Neural crest cell (in vitro differentiated cells): ENCODE results near the gene AKR1A1. TPM values are rescaled to one million over a fixed set of nuclear protein-coding genes. Genes with fewer than 3 reads are reported as not detected.
A peak's percentile ranks its signal among the peaks of the same experiment; 100 is the strongest.

Source experiments
- DNase-seq: peaks from one replicate; pipeline ENCODE4 v3.0.0; 2021; ENCODE audit warnings: low read depth, mixed read lengths, low spot score
- H3K27ac Mint-ChIP-seq: one replicate; pipeline ENCODE4 v1.8.0; 2021; ENCODE audit warnings: mild to moderate bottlenecking, mixed read lengths; ENCODE audit not compliant: unreplicated experiment
- H3K27me3 Mint-ChIP-seq: 2 replicates; pipeline ENCODE4 v1.8.0; 2021; ENCODE audit warnings: low read depth, mild to moderate bottlenecking, mixed read lengths
- H3K36me3 Mint-ChIP-seq: 2 replicates; pipeline ENCODE4 v1.8.0; 2021; ENCODE audit warnings: low read depth, mild to moderate bottlenecking, mixed read lengths
- H3K4me1 Mint-ChIP-seq: 2 replicates; pipeline ENCODE4 v1.8.0; 2021; ENCODE audit warnings: mixed read lengths
- H3K4me3 Mint-ChIP-seq: one replicate; pipeline ENCODE4 v1.8.0; 2021; ENCODE audit warnings: mild to moderate bottlenecking, mixed read lengths
- H3K9me3 Mint-ChIP-seq: 2 replicates; pipeline ENCODE4 v1.8.0; 2021; ENCODE audit warnings: mixed read lengths
- long read RNA-seq: library from polyadenylated mRNA; unstranded; transcript quantifications from one replicate; pipeline ENCODE4 v2.0.0, GENCODE V29; 2020
- total RNA-seq: library from RNA; stranded (reverse); gene quantifications from 2 replicates; pipeline ENCODE4 v1.2.1, GENCODE V29; 2021
- TF ChIP-seq, protein P1 (sequence below): fragments of 200-600 bp; sonication (generic); conservative IDR thresholded peaks from 2 replicates; pipeline ENCODE4 v1.5.0; 2021; ENCODE audit warnings: antibody characterized with exemption, mild to moderate bottlenecking

AKR1A1 gene
- total RNA-seq = 185 and 192 TPM in 2 replicates
- long read RNA-seq, transcript AKR1A1-201 (9 exons, 1,166 nt) = major isoform, 75 of 146 reads
- long read RNA-seq, transcript AKR1A1-214 (10 exons, 1,360 nt) = minor isoform, 16 of 146 reads
- long read RNA-seq, transcript AKR1A1-202 (10 exons, 1,818 nt) = minor isoform, 16 of 146 reads
- long read RNA-seq, partial matches to known transcripts = 7 of 146 reads
- long read RNA-seq, other reads (novel, unspliced or antisense) = 27 of 146 reads

DNA sequence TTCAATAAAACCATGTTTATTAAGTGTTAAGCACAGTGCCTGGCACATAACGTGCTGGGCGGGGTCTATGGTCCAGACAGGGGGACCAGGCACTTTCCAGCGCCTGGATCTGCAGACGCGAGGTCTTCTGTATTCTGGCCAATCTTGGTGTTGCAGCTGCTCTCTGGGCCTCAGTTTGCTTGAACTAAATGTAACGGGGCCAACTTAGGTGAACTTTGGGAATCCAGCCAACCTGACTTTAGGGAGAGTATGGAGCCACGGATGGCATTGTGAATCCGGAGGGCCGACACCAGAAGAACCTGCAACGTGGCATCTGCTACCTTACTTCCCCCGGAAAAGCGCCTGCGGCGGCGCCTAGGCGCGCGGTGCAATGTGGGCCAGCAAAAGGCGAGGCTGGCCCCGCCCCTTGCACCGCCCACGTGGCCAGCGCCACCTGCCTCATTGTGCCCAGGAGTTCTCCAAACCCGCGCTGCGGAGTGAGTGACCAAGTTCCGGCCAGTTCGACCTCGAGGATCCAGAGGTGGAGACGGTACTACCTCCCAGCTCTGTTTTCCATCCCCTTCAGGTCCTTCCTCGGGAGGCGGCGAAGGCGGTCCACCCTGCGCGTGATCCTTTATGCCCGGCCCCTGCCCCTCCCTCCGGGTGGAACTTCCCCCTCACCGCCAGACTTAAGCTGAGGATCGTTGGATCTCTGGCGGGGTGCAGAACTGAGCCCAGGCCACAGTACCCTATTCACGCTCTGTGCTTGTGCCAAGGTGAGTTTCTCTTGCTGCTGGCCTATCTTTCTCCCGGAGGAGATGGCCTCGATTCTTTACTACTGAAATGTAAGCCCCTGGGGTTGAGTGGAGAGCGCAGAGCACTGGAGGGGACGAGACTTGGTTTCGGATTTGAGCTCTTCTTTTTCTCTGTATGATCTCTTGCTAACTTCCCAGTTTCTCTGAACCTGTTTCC lies at the start of gene AKR1A1:
Gene AKR1A1, plus strand, starts transcription at position 426 of the 951 bp plus-strand sequence. CDS start 10,969 bp downstream, outside the sequence.
- peaks cover under 1% of the 10 kb centered on the region for H3K27me3 Mint-ChIP-seq
- H3K9me3 Mint-ChIP-seq = no peaks in the 10 kb centered on the region
- peaks cover 22% of the 10 kb centered on the region for H3K4me1 Mint-ChIP-seq
- H3K27ac Mint-ChIP-seq = peak within 1 kb of the TSS; percentile 96
- H3K4me3 Mint-ChIP-seq = peak within 1 kb of the TSS; percentile 98
- TF ChIP-seq, protein P1, sequence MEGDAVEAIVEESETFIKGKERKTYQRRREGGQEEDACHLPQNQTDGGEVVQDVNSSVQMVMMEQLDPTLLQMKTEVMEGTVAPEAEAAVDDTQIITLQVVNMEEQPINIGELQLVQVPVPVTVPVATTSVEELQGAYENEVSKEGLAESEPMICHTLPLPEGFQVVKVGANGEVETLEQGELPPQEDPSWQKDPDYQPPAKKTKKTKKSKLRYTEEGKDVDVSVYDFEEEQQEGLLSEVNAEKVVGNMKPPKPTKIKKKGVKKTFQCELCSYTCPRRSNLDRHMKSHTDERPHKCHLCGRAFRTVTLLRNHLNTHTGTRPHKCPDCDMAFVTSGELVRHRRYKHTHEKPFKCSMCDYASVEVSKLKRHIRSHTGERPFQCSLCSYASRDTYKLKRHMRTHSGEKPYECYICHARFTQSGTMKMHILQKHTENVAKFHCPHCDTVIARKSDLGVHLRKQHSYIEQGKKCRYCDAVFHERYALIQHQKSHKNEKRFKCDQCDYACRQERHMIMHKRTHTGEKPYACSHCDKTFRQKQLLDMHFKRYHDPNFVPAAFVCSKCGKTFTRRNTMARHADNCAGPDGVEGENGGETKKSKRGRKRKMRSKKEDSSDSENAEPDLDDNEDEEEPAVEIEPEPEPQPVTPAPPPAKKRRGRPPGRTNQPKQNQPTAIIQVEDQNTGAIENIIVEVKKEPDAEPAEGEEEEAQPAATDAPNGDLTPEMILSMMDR = no peak
- peaks cover 5% of the 10 kb centered on the region for H3K36me3 Mint-ChIP-seq
- DNase-seq = peak; percentile 78

DNA sequence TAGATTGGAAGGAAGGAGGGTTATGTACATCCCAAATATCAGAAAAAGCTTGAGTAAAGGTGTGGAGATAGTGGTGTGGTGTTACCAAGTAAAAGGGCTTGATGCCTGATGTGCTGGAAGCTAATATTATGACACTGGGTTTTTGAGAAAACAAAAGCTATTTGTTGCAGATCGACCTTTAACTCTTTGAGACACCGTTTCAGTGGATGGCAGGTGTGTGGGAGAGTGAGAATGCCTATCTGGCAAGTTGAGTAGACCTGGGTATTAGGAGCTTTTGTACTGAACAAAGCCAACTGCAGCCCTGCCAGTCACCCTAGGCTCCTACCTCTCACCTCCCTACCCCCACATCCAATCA lies 49.1 kb upstream of the AKR1A1 start:
- TF ChIP-seq, protein P1 = no peak
- Mint-ChIP-seq H3K4me3 (peak overlapping the region; percentile 45), H3K9me3 (no peaks in the 10 kb centered on the region), H3K27me3 (no peaks in the 10 kb centered on the region), H3K27ac (no peak overlapping the region), H3K4me1 (peaks cover 29% of the 10 kb centered on the region), H3K36me3 (no peaks in the 10 kb centered on the region)
- DNase-seq = no peak

DNA sequence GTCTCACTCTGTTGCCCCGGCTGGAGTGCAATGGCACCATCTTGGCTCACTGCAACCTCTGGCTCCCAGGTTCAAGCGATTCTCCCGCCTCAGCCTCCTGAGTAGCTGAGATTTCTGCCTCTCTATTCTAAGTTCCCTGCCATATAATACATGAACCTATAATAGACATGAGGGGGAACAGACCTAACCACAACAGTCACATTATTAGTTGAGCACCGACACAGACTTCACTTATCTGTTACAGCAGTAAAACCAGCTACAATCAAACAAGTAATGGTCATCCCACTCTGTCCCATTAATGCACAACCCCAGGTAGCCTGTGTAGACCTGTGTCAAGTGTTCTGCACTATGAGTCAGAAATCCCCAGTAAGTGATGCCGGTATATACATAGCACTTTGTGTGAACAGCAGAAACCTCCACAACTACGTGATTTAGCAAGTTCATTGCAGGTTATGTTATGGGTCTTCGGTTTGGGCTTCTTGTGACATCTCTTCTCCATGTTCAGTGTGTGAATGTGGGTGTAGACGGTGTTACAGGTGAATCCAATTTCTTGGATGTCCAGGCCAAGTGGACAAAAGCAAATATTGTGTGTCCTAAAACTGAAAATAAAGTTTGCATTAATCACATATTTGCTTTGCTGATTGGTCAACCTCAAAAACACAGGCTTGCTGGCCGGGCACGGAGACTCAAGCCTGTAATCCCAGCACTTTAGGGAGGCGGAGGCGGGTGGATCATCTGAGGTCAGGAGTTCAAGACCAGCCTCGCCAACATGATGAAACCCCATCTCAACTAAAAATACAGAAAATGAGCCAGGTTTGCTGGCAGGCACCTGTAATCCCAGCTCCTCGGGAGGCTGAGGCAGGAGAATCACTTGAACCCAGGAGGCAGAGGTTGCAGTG lies 46.9 kb upstream of the AKR1A1 start:
- H3K27me3 Mint-ChIP-seq = no peaks in the 10 kb centered on the region
- peak overlapping the region; percentile 31 for H3K4me3 Mint-ChIP-seq
- no peaks in the 10 kb centered on the region for H3K36me3 Mint-ChIP-seq
- TF ChIP-seq, protein P1 = no peak
- H3K4me1 Mint-ChIP-seq = peaks cover 25% of the 10 kb centered on the region
- H3K9me3 Mint-ChIP-seq = no peaks in the 10 kb centered on the region
- no peak for DNase-seq
- no peak overlapping the region for H3K27ac Mint-ChIP-seq

DNA sequence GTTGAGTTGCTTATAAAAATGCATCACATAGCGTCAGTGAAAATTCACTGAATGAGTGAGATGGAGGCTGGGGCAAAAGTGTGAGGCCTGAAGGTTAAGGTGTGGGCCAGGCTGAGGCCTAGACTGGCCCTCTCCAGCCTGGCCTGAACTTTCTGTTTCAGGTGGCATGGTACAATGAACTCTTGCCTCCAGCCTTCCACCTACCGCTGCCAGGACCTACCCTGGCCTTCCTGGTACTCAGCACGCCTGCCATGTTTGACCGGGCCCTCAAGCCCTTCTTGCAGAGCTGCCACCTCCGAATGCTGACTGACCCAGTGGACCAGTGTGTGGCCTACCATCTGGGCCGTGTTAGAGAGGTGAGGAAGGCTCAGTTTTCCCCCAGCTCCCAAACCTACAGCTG lies 43.4 kb upstream of the AKR1A1 start:
- no peaks in the 10 kb centered on the region for H3K9me3 Mint-ChIP-seq
- no peak overlapping the region for H3K27ac Mint-ChIP-seq

DNA sequence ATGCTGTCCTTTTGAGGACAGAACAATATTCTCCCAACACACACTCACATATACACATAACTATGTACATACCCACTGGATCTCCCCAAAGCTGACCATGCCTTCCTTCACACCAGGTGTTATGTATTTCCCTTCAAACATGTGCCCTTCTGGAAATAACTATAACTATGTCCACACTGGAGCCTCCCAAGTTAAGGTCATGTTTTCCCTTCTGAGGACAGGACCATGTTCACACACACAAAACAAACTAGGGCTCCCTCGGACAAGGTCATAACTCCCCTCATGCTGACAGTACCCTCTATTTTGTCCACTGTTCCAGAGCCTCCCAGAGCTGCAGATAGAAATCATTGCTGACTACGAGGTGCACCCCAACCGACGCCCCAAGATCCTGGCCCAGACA lies 42.7 kb upstream of the AKR1A1 start:
- Mint-ChIP-seq H3K27ac (no peak overlapping the region), H3K36me3 (peaks cover 13% of the 10 kb centered on the region), H3K9me3 (no peaks in the 10 kb centered on the region), H3K4me1 (peaks cover 3% of the 10 kb centered on the region), H3K4me3 (no peak overlapping the region), H3K27me3 (no peaks in the 10 kb centered on the region)
- DNase-seq = no peak
- TF ChIP-seq, protein P1 = no peak

More for the DNA sequence above, 43.4 kb upstream of the AKR1A1 start:
- no peak for DNase-seq
- no peak overlapping the region for H3K4me3 Mint-ChIP-seq
- H3K27me3 Mint-ChIP-seq = no peaks in the 10 kb centered on the region
- TF ChIP-seq, protein P1 = no peak
- H3K36me3 Mint-ChIP-seq = peaks cover 10% of the 10 kb centered on the region
- H3K4me1 Mint-ChIP-seq = no peaks in the 10 kb centered on the region
